ENCODE results near the gene KRT27.

KRT27 gene

DNA sequence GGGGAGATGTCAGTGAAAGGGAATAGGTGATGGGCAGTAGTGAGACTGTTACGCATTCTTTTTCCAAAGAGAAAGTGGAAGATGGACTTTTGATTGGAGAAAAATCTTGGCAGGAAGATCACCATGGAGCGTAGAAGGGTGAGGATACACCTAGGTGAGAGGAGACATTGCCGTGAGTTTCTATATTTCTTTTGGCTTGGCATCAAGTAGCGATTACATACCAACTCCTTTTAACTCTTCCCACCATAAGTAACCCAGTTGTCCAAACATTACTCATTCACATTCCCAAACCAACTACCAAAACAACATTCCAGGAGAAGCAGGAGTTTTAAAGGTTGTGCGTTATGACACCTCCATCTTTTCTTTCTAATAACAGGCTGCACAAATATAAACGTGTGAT, 28.1 kb upstream of the KRT27 start:
- peak; percentile 33 for FAIRE-seq

DNA sequence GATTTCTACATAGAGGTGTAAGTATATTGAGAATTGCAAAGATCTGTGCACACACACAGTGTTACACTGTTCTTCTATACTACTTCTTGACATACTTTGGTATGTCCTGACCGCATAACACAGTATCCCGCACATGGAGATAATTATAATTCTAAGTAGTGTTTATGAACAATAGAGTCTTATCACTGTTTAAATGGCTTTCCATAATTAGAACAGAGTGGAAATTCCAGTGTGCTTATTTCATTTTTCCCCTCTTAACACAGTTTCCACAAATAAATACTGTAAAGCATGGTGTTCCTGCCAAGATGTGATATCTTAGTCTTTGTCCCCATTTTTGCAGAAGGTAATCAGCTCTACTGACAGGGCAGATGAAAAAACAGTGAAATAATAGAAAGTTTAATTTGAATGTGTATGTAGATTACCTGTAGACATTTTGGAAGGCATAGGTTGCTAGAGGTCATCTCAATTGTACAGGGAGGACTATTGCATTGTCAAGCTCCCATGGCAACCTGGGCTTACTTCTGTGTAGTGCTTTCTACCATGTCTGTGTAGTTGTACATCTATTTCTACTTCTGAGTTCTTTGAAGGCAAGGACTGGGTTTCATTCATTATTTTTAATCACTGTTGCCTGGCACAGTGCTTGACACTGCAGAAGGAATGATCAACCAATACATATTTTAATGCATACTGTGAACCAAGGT, 27.5 kb upstream of the KRT27 start:
- FAIRE-seq (no peak), DNase-seq (ENCODE audit: low spot score) (no peak)

More for the DNA sequence above, 28.1 kb upstream of the KRT27 start:
- peak; percentile 70 for DNase-seq (ENCODE audit: low spot score)

- no peak for FAIRE-seq
- no peak for DNase-seq (ENCODE audit: low spot score)
Observed at GRCh38 chr17:40806131-40806530, 23.8 kb upstream of the KRT27 start.

DNA sequence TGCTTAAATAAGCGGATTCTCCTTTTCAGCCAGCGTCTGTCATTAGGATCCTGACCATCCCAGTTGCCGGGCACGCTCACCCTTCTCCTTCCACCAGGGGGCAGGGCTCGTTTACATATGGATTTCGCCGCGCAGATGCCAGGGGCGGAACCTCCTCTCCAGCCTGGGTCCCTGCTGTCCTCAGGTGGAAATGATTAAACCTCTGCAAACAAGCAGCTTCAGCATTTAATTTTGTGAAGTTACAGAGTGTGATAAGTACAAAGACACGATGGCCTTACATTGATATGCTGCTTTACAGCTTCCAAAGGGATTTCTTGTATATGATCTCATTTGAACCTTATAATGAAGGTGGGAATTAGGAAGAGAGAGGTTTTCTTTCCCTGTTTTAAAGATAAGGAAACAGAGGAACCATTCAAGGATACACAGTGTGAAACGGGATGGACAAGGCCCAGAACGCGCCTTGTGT, 21.3 kb upstream of the KRT27 start:
- DNase-seq (ENCODE audit: low spot score) (peak; percentile 60), FAIRE-seq (peak; percentile 90)

DNA sequence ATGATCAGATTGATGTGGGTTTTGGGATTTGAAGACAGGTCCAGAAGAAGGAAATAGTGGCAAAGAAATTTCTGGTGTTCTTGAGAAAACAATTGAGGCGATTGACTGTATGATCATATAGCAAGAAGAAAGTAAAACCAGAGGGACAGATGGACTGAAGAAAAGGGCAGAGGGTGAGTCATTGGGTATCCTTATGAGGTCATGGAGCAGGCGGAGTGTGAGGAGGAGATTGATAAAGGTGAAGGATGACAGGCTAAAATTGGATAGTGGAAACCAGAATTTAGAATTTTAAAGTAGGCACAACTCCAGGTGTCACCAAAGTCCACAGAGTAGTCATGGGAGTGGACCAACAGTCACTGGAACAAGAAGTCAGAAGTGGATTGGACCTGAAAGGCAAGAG, 18.8 kb upstream of the KRT27 start:
- FAIRE-seq (no peak), DNase-seq (ENCODE audit: low spot score) (no peak)

GRCh38 chr17:40800381-40800780, 18.0 kb upstream of the KRT27 start:
- DNase-seq (ENCODE audit: low spot score) (no peak), FAIRE-seq (no peak)

DNA sequence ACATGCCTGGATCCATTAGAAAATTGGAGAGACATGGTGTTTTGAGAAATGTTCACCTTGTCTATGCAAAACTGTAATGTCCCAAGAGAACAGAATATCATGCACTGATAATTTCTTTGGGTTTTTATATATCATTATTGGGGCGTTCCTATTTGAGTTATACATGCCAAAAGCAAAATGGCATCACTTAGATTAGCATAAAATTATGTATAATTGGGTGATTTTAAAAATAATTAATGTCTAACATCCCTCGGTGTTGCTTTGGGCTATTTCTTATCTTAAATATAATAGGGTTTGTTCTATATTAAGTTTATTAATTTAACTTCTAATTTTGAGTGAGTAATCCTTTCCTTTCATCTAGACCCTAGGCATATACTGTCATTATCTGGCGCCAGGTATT, 17.5 kb upstream of the KRT27 start, which contains the start of gene KRT28:
KRT28 (minus strand) TSS at position 101 of the 400 bp plus-strand sequence; CDS start at position 35, 66 bp downstream.
- DNase-seq (ENCODE audit: low spot score) (no peak), FAIRE-seq (no peak)

- DNase-seq (ENCODE audit: low spot score) = no peak
- no peak for FAIRE-seq
Observed at GRCh38 chr17:40796846-40797245, 14.5 kb upstream of the KRT27 start.

DNA sequence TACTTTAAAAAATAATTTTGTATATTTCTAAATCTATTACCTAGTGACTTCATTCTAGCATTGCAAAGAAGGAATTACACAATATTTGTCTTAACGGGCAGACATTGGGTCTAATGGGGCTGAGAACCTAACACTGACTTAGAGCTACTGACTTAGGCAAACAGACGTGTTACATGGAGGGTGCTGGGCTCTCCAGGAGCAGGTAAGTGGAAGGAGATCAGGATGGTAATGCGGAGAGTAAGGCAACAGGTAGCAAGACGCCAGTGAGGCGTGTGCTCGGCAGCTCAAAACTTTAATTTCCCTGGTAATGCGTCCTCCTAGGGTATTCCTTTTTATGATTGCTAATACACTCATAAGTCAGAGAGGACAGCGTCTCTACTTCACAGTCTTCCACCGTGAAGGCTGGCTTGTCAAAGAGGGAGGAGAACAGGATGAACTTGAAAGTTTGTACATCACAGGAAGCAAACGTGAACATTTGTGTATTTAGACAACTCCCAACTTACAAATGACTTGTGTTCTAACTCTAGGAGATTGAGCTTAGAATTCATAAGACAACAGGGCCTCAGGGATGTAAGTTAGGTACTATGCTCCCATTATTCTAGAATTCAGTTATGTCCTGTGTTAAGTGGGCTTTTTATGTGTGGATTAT, 12.8 kb upstream of the KRT27 start:
- no peak for FAIRE-seq
- DNase-seq (ENCODE audit: low spot score) = no peak

- FAIRE-seq (no peak), DNase-seq (ENCODE audit: low spot score) (no peak)
Observed at GRCh38 chr17:40794466-40794865, 12.1 kb upstream of the KRT27 start.

- DNase-seq (ENCODE audit: low spot score) = no peak
- no peak for FAIRE-seq
Observed at GRCh38 chr17:40793832-40794231, 11.5 kb upstream of the KRT27 start.

DNA sequence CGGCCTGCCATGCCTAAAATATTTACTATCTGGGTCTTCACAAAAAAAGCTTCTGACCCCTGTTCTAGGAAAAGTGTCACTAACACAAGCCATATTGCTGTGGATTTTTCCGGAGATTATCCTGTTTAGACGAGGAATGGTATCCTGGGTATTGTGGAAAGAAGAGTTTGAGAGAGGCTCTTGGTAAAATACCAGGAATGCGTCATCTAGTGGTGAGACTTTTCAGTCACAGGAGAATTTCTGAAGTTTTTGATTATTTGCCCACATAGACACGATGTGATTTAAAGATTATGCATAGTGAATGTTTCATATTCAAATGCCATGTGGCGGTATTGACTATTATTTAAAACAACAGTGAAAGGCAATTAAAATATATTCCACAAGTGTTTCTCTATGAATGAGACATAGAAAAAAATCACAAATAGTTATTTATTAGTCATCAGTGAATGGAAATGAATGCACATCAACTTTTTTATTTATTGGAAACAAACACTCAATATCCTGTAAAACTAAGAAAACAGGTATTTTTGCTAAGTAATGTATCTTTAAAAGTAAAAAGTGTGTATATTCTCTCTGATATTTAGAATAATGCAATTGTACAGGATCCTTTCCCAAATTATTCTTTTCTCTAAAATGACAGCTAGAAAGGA, 9.6 kb upstream of the KRT27 start:
- peak; percentile 76 for FAIRE-seq
- peak; percentile 39 for DNase-seq (ENCODE audit: low spot score)

DNA sequence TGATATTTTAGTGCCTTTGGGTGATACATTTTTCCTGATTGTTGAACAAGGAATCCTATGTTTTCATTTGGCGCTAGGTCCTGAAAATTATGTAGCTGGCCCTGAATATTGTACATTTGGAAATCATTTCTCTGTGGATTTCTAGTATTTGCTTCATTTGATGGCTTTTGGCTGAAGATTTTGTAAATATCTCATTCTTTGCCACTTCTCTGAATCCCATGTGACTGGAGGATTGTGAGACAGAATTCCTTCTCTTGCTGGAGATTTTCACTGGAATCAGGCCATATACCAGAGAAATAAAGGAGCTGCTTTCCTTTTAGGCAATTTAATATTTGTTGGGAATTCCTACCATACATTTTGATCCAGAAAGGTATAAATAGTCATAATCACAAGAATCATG, 8.8 kb upstream of the KRT27 start:
- DNase-seq (ENCODE audit: low spot score) = no peak
- FAIRE-seq = no peak

DNA sequence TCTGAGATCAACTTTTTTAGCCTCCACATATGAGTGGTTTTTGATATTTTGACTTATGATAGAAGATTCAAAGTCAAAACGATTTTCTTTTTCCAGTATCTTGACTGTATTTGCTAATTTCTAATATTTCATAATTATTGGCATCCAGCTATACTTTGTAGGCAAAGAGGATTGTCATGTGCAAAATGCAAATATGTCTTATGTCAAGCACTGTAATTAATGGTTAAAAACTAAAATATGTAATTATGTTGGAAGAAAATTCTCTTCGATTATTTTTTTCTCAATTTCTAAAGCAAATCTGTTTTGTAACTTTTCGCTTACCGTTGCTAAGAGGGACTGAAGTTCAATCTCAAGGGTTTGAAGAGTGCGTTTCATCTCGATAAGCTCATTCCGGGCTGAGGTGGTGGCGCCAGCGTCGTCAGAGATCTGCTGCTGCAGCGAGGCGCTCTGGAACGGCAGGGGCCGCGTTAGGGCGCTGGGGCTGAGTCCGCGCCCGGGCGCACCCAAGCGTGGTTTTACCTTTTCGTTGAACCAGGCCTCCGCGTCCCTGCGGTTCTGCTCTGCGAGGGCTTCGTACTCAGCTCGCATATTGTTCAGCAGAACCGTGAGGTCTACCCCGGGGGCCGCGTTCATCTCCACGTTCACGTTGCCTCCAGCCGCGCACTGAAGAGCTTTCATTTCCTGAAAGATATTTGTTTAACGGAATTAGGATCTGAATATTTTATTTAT, 3.0 kb downstream of the KRT27 start:
- DNase-seq (ENCODE audit: low spot score) = no peak
- no peak for FAIRE-seq

- FAIRE-seq (no peak), DNase-seq (ENCODE audit: low spot score) (no peak)
Observed at GRCh38 chr17:40778461-40778860, 3.9 kb downstream of the KRT27 start.

DNA sequence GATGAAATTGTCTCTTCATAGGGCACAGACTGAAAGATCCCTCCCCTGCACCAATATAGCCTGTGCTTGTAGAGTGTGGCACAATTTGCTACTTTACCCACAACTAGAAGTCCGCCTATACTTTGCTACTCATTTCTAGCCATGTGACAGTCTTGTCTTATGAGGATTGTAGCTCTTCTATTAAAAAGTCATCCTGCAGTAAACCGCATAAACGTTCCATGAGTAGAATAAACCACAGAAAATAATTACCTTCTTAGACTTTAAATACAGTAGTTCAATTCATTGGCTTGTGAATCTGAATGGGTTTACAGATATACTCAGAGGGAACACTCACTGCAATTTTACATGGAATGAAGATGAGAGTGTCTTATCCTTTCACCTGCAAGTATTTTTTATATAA, 4.4 kb downstream of the KRT27 start:
- no peak for FAIRE-seq
- no peak for DNase-seq (ENCODE audit: low spot score)

GRCh38 chr17:40777459-40777858, 4.9 kb downstream of the KRT27 start:
- FAIRE-seq (no peak), DNase-seq (ENCODE audit: low spot score) (no peak)

DNA sequence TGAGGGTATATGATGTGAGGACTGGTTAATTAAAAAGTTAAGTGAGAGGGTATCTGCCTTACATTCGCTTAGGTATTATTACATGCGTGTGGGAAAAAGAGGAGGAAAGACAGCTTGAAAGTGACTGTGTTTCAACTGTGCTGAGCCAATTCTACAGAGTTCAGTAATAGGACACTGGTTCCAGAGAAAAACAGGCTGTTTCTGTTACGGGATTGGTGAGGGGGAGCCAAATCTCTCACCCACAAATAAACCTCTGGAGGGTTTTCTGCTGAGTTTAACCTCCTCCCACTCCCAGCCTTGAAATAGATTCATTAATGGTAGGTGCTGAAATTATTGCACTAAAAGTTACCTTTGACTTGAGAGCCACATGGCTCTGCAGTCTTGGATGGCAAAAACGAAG, 6.4 kb downstream of the KRT27 start:
- DNase-seq (ENCODE audit: low spot score) (no peak), FAIRE-seq (no peak)

DNA sequence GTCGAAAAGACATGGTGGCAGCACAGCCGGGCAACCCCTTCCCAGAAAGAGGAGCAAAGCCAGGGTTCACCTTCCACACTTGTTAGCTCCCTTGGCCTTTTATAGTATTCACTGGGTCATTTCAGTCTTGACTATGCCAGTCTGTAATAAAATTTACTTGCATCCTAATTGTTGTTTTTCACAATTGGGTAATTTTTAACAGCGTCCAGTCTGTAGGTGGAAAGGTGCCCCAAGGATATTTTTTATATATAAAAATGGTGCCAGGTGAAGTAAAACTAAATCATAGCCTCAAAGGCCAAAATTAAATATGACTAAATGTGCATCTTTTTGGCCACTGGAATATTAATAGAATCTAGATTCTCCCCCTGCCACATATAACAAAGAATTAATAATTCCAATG, 10.2 kb downstream of the KRT27 start, which contains the start of gene KRT26:
KRT26 (minus strand) TSS at position 101 of the 400 bp plus-strand sequence; CDS start at position 13, 88 bp downstream.
- no peak for DNase-seq (ENCODE audit: low spot score)
- FAIRE-seq = no peak

- FAIRE-seq (no peak), DNase-seq (ENCODE audit: low spot score) (no peak)
Observed at GRCh38 chr17:40765657-40766056, 16.7 kb downstream of the KRT27 start.

DNA sequence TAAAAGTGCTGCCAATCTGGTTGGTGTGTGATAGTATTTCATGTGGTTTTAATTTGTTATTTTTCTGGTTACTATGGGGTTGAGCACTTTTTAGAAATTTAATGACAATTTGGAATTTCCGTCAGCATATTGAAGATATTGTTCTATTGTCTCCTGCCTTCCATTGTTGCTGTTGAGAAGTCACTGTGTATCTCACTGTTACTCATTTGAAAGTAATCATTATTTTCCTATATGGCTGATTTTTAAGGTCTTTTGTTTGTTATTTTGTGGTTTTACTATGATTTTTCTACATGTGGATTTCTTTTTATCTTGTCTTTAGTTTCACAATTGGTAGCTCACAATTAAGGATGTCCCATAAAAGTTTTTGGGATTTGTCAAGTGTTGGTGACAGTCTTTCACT, 18.6 kb downstream of the KRT27 start:
- DNase-seq (ENCODE audit: low spot score) = no peak
- no peak for FAIRE-seq

Data from RCC 7860 (cell line).